CD4-positive, CD25-positive, alpha-beta regulatory T cell (primary cell): Measurements from ENCODE around the gene C17orf58. TPM values are rescaled to one million over a fixed set of nuclear protein-coding genes. Genes with fewer than 3 reads are reported as not detected.
A peak's percentile ranks its signal among the peaks of the same experiment; 100 is the strongest.

Experiments used
- ATAC-seq, 2 donors: fragments of 150-1000 bp; cut with Tn5 transposase; one replicate each; pipeline ENCODE4 v1.10.0; 2021; ENCODE audit warnings: low read depth in 2 of 2, moderate number of reproducible peaks in 2 of 2, moderate library complexity in 1 of 2
- DNase-seq, 3 donors: peaks; one replicate each; pipeline versions ENCODE4 v3.0.0 to v3.0.0-alpha.2; 2012 to 2022; ENCODE audit warnings: mixed read lengths in 1 of 3
- H3K27ac ChIP-seq: one replicate; pipeline ENCODE4 v1.7.0; 2013; ENCODE audit warnings: mild to moderate bottlenecking, low read length; ENCODE audit not compliant: insufficient read depth, poor library complexity, severe bottlenecking
- H3K27me3 ChIP-seq: one replicate; pipeline ENCODE4 v1.7.0; 2013; ENCODE audit warnings: low read length; ENCODE audit not compliant: control insufficient read depth, insufficient read depth
- H3K36me3 ChIP-seq: one replicate; pipeline ENCODE4 v1.7.0; 2013; ENCODE audit warnings: mild to moderate bottlenecking, low read length, moderate library complexity; ENCODE audit not compliant: control insufficient read depth, insufficient read depth
- H3K4me1 ChIP-seq: 2 replicates; pipeline ENCODE4 v1.7.0; 2013; ENCODE audit warnings: mild to moderate bottlenecking, low read length; ENCODE audit not compliant: insufficient read depth, control insufficient read depth, poor library complexity, severe bottlenecking
- H3K4me3 ChIP-seq: one replicate; pipeline ENCODE4 v1.7.0; 2013; ENCODE audit warnings: low read depth, mild to moderate bottlenecking, low read length, moderate library complexity
- H3K9me3 ChIP-seq, 2 experiments: 1 replicate in 1 of 2; 2 replicates in 1 of 2; pipeline ENCODE4 v1.7.0; 2013; ENCODE audit warnings: low read length in 2 of 2, mild to moderate bottlenecking in 1 of 2, moderate library complexity in 1 of 2; ENCODE audit not compliant: control insufficient read depth in 2 of 2
- H3K27ac Mint-ChIP-seq, 3 donors: one replicate each; pipeline ENCODE4 v1.8.0; 2020 to 2022; ENCODE audit warnings: mild to moderate bottlenecking in 3 of 3, mixed read lengths in 3 of 3, moderate library complexity in 2 of 3
- H3K27me3 Mint-ChIP-seq: one replicate; pipeline ENCODE4 v1.8.0; 2022; ENCODE audit warnings: mild to moderate bottlenecking, mixed read lengths
- H3K36me3 Mint-ChIP-seq: one replicate; pipeline ENCODE4 v1.8.0; 2020; ENCODE audit warnings: mixed read lengths
- H3K4me1 Mint-ChIP-seq, 4 donors: one replicate each; pipeline ENCODE4 v1.8.0; 2020 to 2022; ENCODE audit warnings: mixed read lengths in 4 of 4, mild to moderate bottlenecking in 1 of 4
- H3K4me3 Mint-ChIP-seq, 4 donors: one replicate each; pipeline ENCODE4 v1.8.0; 2020 to 2022; ENCODE audit warnings: mild to moderate bottlenecking in 4 of 4, mixed read lengths in 4 of 4, moderate library complexity in 3 of 4
- H3K9me3 Mint-ChIP-seq, 7 donors: one replicate each; pipeline ENCODE4 v1.8.0; 2020 to 2022; ENCODE audit warnings: mixed read lengths in 7 of 7, mild to moderate bottlenecking in 3 of 7, moderate library complexity in 2 of 7
- polyA plus RNA-seq, 4 donors: library from polyadenylated mRNA; unstranded; fragments of 300-500 nt; fragmentation: Illumina TruSeq; gene quantifications; one replicate each; pipeline ENCODE4 v1.2.3, GENCODE V29; 2021
- total RNA-seq: library from RNA; stranded (reverse); gene quantifications from one replicate; pipeline ENCODE4 v1.2.3, GENCODE V29; 2022

Gene C17orf58
- total and polyA plus RNA-seq, 5 donors from 2014 or later = 0.42 to 2.3 (median 1.2) TPM

DNA sequence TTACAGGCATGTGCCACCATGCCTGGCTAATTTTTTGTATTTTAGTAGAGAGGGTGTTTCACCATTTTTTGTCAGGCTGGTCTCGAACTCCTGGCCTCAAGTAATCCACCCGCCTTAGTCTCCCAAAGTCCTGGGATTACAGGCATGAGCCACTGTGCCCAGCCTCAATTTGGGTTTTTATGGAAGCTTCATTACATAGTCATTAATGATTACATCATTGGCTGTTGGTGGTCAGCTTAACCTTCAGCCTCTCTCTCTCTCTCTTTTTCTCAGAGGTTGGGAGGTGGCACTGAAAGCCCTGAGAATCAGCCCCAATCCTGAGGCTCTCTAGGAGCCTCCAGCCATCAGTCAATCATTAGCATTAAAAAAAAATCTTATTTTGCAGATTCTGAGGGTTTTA, 45.3 kb downstream of the C17orf58 start:
- Histone ChIP-seq H3K4me3 (no peak overlapping the region), H3K27ac (no peak overlapping the region), H3K27me3 (no peaks in the 10 kb centered on the region), H3K9me3 (no peaks in the 10 kb centered on the region), H3K36me3 (peaks cover 68% of the 10 kb centered on the region), H3K4me1 (no peaks in the 10 kb centered on the region)
- peaks cover 0 to under 1% (median 0%) of the 10 kb centered on the region in 4 donors for H3K4me1 Mint-ChIP-seq
- no peaks in the 10 kb centered on the region for H3K9me3 Mint-ChIP-seq
- H3K27ac Mint-ChIP-seq = no peak overlapping the region
- H3K27me3 Mint-ChIP-seq = no peaks in the 10 kb centered on the region
- no peak overlapping the region for H3K4me3 Mint-ChIP-seq
- no peak for DNase-seq
- peaks cover 29% of the 10 kb centered on the region for H3K36me3 Mint-ChIP-seq
- ATAC-seq = no peak

DNA sequence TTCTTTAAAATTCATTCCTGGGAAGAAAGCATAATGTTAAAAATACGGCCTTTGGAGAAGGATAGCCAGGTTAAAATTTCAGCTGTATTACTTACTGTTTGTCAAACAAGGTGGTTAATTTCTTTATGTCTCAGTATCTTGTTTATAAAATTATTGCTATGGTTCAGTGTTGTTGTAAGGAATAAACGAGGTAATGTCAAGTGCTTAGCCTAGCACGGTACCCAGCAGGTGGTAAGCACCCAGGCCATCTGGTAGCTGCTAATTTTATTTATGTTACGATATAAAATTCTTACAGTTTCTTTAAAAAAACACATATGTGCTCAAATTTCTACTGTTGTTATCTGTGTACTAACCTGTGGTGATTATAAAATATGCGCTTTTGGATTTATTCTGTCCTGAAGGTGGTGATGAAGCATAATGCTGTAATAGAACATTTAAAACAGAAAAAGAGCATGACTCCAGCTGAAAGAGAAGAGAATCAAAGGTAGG, 48.9 kb downstream of the C17orf58 start:
- H3K4me3 Mint-ChIP-seq = no peak overlapping the region
- H3K27me3 Mint-ChIP-seq = no peaks in the 10 kb centered on the region
- no peak for ATAC-seq
- no peak for DNase-seq
- peaks cover 0 to 3% (median 0%) of the 10 kb centered on the region in 4 donors for H3K4me1 Mint-ChIP-seq
- H3K36me3 Mint-ChIP-seq = peaks cover 50% of the 10 kb centered on the region
- no peaks in the 10 kb centered on the region for H3K4me1 ChIP-seq
- H3K27me3 ChIP-seq = no peaks in the 10 kb centered on the region
- H3K9me3 Mint-ChIP-seq = no peaks in the 10 kb centered on the region
- no peaks in the 10 kb centered on the region for H3K9me3 ChIP-seq
- H3K27ac ChIP-seq = no peak overlapping the region
- no peak overlapping the region for H3K4me3 ChIP-seq
- peak overlapping the region in 1 of 3 donors; percentile 58 for H3K27ac Mint-ChIP-seq
- peaks cover 96% of the 10 kb centered on the region for H3K36me3 ChIP-seq

DNA sequence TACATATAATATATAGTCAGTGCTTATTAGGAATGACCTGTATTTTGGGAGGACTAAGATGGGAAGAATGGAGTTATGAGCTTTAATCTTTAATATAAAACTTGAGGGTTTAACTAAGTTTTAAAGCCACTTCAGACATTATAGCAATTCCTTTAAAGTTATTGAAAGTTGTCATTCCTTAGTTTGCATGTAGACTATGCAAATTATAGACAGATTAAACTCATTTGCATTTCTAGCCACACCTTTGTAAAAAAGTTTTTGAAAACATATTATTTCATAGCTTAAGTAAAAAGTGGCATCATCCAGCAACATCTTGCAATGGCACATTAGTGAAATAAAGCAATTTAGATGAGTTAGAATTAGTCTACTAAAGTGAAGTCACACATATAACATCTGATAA, 49.8 kb downstream of the C17orf58 start:
- no peaks in the 10 kb centered on the region for H3K27me3 Mint-ChIP-seq
- Histone ChIP-seq H3K9me3 (no peaks in the 10 kb centered on the region), H3K4me3 (no peak overlapping the region), H3K27ac (no peak overlapping the region), H3K4me1 (no peaks in the 10 kb centered on the region), H3K36me3 (peaks cover 94% of the 10 kb centered on the region), H3K27me3 (no peaks in the 10 kb centered on the region)
- ATAC-seq (no peak), DNase-seq (no peak)
- H3K36me3 Mint-ChIP-seq = peaks cover 57% of the 10 kb centered on the region
- no peak overlapping the region for H3K4me3 Mint-ChIP-seq
- H3K4me1 Mint-ChIP-seq = peaks cover 0 to 3% (median 0%) of the 10 kb centered on the region in 4 donors
- no peaks in the 10 kb centered on the region for H3K9me3 Mint-ChIP-seq
- H3K27ac Mint-ChIP-seq = no peak overlapping the region

DNA sequence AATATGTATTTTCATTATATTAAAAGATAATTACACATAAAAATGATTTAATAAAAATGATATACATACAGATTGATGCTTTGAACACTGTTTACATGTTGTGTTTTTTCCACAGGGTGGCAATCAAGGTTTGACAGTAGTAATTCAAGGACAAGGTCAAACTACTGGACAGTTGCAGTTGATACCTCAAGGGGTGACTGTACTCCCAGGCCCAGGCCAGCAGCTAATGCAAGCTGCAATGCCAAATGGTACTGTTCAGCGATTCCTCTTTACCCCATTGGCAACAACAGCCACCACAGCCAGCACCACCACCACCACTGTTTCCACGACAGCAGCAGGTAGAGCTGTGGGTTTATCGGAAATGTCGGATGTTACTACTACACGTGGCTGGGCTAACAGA, 52.2 kb downstream of the C17orf58 start:
- H3K4me3 Mint-ChIP-seq = no peak overlapping the region
- Histone ChIP-seq H3K4me3 (no peak overlapping the region), H3K27me3 (no peaks in the 10 kb centered on the region), H3K9me3 (no peaks in the 10 kb centered on the region), H3K27ac (no peak overlapping the region), H3K4me1 (no peaks in the 10 kb centered on the region), H3K36me3 (peaks cover 98% of the 10 kb centered on the region)
- peaks cover 0 to 3% (median 0%) of the 10 kb centered on the region in 4 donors for H3K4me1 Mint-ChIP-seq
- H3K27me3 Mint-ChIP-seq = no peaks in the 10 kb centered on the region
- ATAC-seq (no peak), DNase-seq (no peak)
- H3K36me3 Mint-ChIP-seq = peaks cover 61% of the 10 kb centered on the region
- no peak overlapping the region for H3K27ac Mint-ChIP-seq
- H3K9me3 Mint-ChIP-seq = no peaks in the 10 kb centered on the region

DNA sequence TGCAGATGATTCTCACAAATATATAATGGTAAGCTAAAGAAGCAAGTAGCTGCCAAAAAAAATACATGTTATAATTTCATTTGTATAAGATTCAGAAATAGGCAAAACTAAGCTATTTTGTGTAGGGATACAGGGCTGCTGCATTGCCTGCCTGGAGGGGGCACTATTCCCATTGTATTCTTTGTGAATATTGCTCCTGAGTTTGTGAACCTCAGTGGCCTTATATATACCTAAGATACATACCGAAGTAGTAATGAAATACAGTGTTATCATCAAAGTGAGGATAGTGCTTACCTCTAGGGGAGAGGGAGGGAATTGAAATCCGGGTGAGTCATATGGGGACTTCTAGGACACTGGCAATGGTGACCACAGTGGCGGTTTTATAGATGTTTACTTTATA, 53.5 kb downstream of the C17orf58 start:
- H3K27ac Mint-ChIP-seq = no peak overlapping the region
- Histone ChIP-seq H3K27me3 (no peaks in the 10 kb centered on the region), H3K9me3 (no peaks in the 10 kb centered on the region), H3K4me1 (no peaks in the 10 kb centered on the region), H3K36me3 (peaks cover 90% of the 10 kb centered on the region), H3K27ac (no peak overlapping the region), H3K4me3 (no peak overlapping the region)
- DNase-seq = no peak
- ATAC-seq = no peak
- H3K27me3 Mint-ChIP-seq = no peaks in the 10 kb centered on the region
- no peak overlapping the region for H3K4me3 Mint-ChIP-seq
- peaks cover 0 to 6% (median 1%) of the 10 kb centered on the region in 4 donors for H3K4me1 Mint-ChIP-seq
- no peaks in the 10 kb centered on the region for H3K9me3 Mint-ChIP-seq
- peaks cover 60% of the 10 kb centered on the region for H3K36me3 Mint-ChIP-seq

Other genes with a start within 250 kb of the C17orf58 start
- gene BPTF, start 171.0 kb downstream of the C17orf58 start, total RNA-seq = 157 TPM
- gene BPTF, start 171.0 kb downstream of the C17orf58 start, polyA plus RNA-seq = 10 to 100 TPM in 2 of 4 donors, 1 to 10 TPM in 2; 7.5 to 13.5 (median 11.0) TPM
- 99.3 TPM for gene KPNA2, start 39.3 kb upstream of the C17orf58 start, total RNA-seq
- 10 to 100 TPM; 29.4 to 35.4 (median 31.5) TPM for gene KPNA2, start 39.3 kb upstream of the C17orf58 start, polyA plus RNA-seq